H1 (cell line): ENCODE data around the gene MRPL4. TPM values are rescaled to one million over a fixed set of nuclear protein-coding genes. Genes with fewer than 3 reads are reported as not detected.

Experiments
- E2F6 ChIP-seq: IDR thresholded peaks from 2 replicates; pipeline ENCODE4 v1.6.1; 2012; ENCODE audit warnings: inconsistent platforms
- FOSL1 ChIP-seq: IDR thresholded peaks from 2 replicates; pipeline ENCODE4 v1.6.1; 2011; ENCODE audit warnings: mild to moderate bottlenecking, low read depth, low read length, moderate library complexity; ENCODE audit not compliant: insufficient read depth
- NANOG ChIP-seq: IDR thresholded peaks from 2 replicates; pipeline ENCODE4 v1.6.1; 2011; ENCODE audit warnings: low read length, low read depth, mild to moderate bottlenecking, inconsistent platforms; ENCODE audit not compliant: insufficient read depth, poor library complexity, severe bottlenecking
- polyA plus RNA-seq, 7 experiments: library from polyadenylated mRNA; depleted of rRNA in 3 of 7; stranded (reverse) in 5 of 7; unstranded in 2 of 7; fragments of >200 nt in 5 of 7; fragments of 200-250 nt in 2 of 7; gene quantifications; 1 replicate in 5 of 7; 2 replicates in 1 of 7; 4 replicates in 1 of 7; pipeline versions ENCODE4 v1.2.1 to v1.2.3, GENCODE V29; 2011 to 2013; ENCODE audit warnings: missing spikeins in 2 of 7, mixed read lengths in 2 of 7
- total RNA-seq: library from RNA; stranded (reverse); fragmentation: NEBNext Ultra II Directional; extraction: Animal tissue kit (Norgen Biotek cat#: 25700); gene quantifications from 2 replicates; pipeline ENCODE4 v1.2.1, GENCODE V29; 2021

Gene MRPL4
- total and polyA plus RNA-seq, 2 of the 8 experiments (the other 6 are each of a cell fraction or from before 2014, with no cell fraction given), result 82.3 to 187 TPM

DNA sequence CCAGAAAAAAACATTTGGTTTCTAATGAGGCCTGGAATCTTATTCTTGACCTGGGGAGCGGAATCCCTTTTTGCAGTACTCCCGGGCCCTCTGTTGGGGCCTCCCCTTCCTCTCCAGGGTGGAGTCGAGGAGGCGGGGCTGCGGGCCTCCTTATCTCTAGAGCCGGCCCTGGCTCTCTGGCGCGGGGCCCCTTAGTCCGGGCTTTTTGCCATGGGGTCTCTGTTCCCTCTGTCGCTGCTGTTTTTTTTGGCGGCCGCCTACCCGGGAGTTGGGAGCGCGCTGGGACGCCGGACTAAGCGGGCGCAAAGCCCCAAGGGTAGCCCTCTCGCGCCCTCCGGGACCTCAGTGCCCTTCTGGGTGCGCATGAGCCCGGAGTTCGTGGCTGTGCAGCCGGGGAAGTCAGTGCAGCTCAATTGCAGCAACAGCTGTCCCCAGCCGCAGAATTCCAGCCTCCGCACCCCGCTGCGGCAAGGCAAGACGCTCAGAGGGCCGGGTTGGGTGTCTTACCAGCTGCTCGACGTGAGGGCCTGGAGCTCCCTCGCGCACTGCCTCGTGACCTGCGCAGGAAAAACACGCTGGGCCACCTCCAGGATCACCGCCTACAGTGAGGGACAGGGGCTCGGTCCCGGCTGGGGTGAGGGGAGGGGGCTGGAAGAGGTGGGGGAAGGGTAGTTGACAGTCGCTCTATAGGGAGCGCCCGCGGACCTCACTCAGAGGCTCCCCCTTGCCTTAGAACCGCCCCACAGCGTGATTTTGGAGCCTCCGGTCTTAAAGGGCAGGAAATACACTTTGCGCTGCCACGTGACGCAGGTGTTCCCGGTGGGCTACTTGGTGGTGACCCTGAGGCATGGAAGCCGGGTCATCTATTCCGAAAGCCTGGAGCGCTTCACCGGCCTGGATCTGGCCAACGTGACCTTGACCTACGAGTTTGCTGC lies 35.1 kb downstream of the MRPL4 start, which contains the start of gene ICAM4 (continued):
- TF ChIP-seq NANOG (no peak), FOSL1 (no peak), E2F6 (peak; percentile 85)
